H1 (cell line): ENCODE results near the gene PATJ.

ENCODE experiments used
- BCL11A ChIP-seq, 2 experiments: IDR thresholded peaks; one replicate each; pipeline ENCODE4 v1.6.1; 2011; ENCODE audit warnings: low read depth in 2 of 2, low read length in 2 of 2, mild to moderate bottlenecking in 2 of 2
- CBX8 ChIP-seq: fragments of 300-800, 300-1000 bp; sonication (generic); IDR thresholded peaks from 2 replicates; pipeline ENCODE4 v1.7.1; 2016; ENCODE audit warnings: low read depth, low read length, borderline replicate concordance
- CREB1 ChIP-seq: IDR thresholded peaks from 2 replicates; pipeline ENCODE4 v1.6.1; 2012; ENCODE audit warnings: inconsistent platforms
- CTCF ChIP-seq, 3 experiments: IDR thresholded peaks; 1 replicate in 2 of 3; 2 replicates in 1 of 3; pipeline versions ENCODE4 v1.5.1 to v1.6.1; 2011; ENCODE audit warnings: low read length in 3 of 3, mild to moderate bottlenecking in 3 of 3, inconsistent platforms in 2 of 3, low read depth in 1 of 3, moderate library complexity in 1 of 3; ENCODE audit not compliant: insufficient read depth in 1 of 3; ENCODE audit errors: control extremely low read depth in 1 of 3
- EP300 ChIP-seq, 2 experiments: IDR thresholded peaks; 1 replicate in 1 of 2; 2 replicates in 1 of 2; pipeline ENCODE4 v1.6.1; 2011 to 2012; ENCODE audit warnings: low read depth in 2 of 2, low read length in 2 of 2, mild to moderate bottlenecking in 2 of 2, borderline replicate concordance in 1 of 2, inconsistent platforms in 1 of 2, moderate library complexity in 1 of 2
- EZH2 ChIP-seq: fragments of 200-600 bp; sonication (generic); IDR thresholded peaks from 2 replicates; pipeline ENCODE4 v1.7.1; 2012; ENCODE audit warnings: low read depth, mild to moderate bottlenecking, moderate library complexity, low read length, inconsistent platforms; ENCODE audit not compliant: severe bottlenecking
- KDM1A ChIP-seq: fragments of 200-600, 300-600 bp; sonication (generic); IDR thresholded peaks from 2 replicates; pipeline ENCODE4 v1.7.1; 2016; ENCODE audit warnings: mild to moderate bottlenecking, low read length, borderline replicate concordance
- MAFK ChIP-seq: IDR thresholded peaks from 2 replicates; pipeline ENCODE4 v1.6.1; 2012; ENCODE audit warnings: low read depth, mild to moderate bottlenecking, improper control_type of control experiment, low read length
- PHF8 ChIP-seq: fragments of 200-600 bp; sonication (generic); conservative IDR thresholded peaks from 2 replicates; pipeline ENCODE4 v1.7.1; 2012; ENCODE audit warnings: low read depth, mild to moderate bottlenecking, inconsistent platforms, low read length, moderate library complexity
- POLR2A ChIP-seq, 2 experiments: IDR thresholded peaks; 1 replicate in 1 of 2; 2 replicates in 1 of 2; pipeline ENCODE4 v1.6.1; 2011; ENCODE audit warnings: low read depth in 2 of 2, low read length in 2 of 2, mild to moderate bottlenecking in 2 of 2; ENCODE audit errors: control extremely low read depth in 1 of 2
- POLR2AphosphoS5 ChIP-seq: IDR thresholded peaks from 2 replicates; pipeline ENCODE4 v1.6.1; 2011; ENCODE audit warnings: low read depth, low read length
- SP2 ChIP-seq: IDR thresholded peaks from 2 replicates; pipeline ENCODE4 v1.6.1; 2012; ENCODE audit warnings: mild to moderate bottlenecking, low read length, inconsistent platforms
- SRF ChIP-seq: IDR thresholded peaks from 2 replicates; pipeline ENCODE4 v1.6.1; 2011; ENCODE audit warnings: mild to moderate bottlenecking, low read depth, low read length, moderate library complexity
- USF2 ChIP-seq: IDR thresholded peaks from 2 replicates; pipeline ENCODE4 v1.6.1; 2011; ENCODE audit warnings: low read length, improper control_type of control experiment

DNA sequence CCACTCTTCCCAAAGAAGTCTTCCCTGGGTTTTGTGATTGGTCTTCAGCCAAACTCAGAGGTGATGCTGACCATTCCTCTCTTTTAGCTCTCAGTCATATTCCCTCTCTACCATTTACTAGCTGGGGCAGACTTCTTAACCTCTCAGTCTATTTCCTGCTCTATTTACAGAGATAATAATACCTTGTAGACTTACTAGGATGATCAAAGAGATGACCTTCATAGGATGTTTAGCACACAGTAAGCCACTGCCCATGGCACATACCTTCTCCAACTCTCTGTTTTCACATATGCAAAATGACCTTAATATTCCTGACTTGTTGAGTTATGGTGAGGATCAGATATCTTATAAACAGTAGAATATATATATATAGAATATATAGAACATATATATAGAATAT is 346.2 kb downstream of the PATJ start:
- TF ChIP-seq MAFK (no peak), POLR2A (IDR thresholded peaks at IDR 0.05; ENCODE audit: control extremely low read depth in 1 of 2, low read depth in 2 of 2, low read length in 2 of 2) (no peak), SRF (no peak), PHF8 (no peak), KDM1A (no peak), CREB1 (no peak), CTCF (IDR thresholded peaks at IDR 0.05; ENCODE audit: control extremely low read depth in 1 of 3, insufficient read depth in 1 of 3, low read depth in 1 of 3, low read length in 3 of 3) (no peak), POLR2AphosphoS5 (no peak), USF2 (no peak), SP2 (no peak), EZH2 (no peak), EP300 (IDR thresholded peaks at IDR 0.05; ENCODE audit: borderline replicate concordance in 1 of 2, low read depth in 2 of 2, low read length in 2 of 2) (no peak), CBX8 (no peak), BCL11A (IDR thresholded peaks at IDR 0.05; ENCODE audit: low read depth in 2 of 2, low read length in 2 of 2) (no peak)
